ENCODE data around the gene NTSR1.

Gene NTSR1

GRCh38 chr20:62709537-62709905, 885 bp downstream of the NTSR1 start:
- DNase-seq (ENCODE audit: low spot score) = no peak

DNA sequence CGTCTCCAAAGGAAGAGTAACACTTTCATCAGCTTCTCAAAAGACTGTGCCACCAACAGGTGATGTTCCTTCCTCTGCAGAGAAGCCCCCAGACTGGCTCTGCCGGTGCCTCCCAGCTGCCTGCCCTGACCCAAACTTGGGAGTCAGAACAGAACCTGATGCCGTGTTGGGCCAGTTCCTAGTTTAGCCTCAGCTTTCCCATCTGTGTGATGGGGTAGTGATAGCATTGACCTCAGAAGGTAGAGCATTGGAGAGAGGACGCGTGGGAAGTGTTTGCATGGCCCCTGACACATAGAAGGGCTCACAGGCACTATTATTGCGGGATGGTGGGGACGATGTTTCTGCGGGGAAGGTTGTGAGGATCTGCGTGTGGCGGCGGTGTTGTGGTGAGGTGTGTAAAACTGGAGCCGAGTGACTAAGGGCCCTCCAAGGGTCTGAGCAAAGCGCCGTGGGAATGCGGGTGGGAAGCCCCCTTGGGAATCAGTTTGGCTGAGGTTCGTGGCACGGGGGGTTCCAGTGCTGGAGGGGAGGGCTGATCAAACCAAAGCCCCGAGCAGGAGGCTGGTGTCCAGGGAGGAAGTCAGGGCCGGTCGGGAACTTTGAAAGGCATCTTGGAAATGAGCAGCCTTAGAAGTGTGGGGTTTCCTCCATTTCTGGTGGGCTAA, 1.7 kb downstream of the NTSR1 start:
- DNase-seq (ENCODE audit: low spot score) = no peak

DNA sequence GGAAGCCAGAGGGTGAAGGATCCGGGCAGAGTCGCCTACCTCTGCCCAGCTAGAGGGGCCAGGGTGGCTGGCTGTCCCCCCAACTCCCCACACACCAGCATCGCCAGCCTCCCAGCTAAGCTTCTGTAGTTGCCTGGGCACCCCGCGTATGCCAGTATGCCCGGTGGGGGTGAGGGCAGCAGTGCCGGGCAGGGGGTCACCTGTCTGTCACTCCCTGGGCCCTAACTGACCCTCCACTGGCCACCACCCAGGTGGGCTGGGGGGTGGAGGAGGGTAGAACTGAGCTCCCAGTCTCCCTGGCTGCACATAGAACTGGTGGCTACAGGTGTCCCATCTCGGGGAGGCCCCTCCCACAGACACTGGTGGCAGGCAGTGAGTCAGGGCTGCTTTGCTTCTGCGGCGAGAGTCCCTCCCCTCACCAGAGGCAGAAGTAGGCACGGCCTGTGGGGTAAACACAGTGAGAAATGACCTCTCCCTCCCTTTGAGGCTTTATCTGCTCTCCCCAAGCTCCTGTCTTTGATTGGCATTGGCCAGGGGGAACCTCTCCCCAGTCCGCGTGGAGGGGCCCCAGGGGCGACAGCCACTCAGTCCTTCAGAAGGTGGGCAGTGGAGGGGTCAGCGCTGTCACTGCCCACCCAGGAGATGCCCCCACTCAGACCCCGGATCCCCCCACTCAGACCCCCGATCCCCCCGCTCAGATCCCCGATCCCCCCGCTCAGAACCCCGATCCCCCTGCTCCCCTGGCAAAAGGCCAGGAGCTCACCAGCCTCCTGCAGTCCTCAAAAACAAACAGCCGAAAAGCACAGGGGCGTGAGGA, 2.5 kb downstream of the NTSR1 start:
- no peak for DNase-seq (ENCODE audit: low spot score)

- no peak for DNase-seq (ENCODE audit: low spot score)
These were observed 3.1 kb downstream of the NTSR1 start for GRCh38 chr20:62711703-62712101.

DNA sequence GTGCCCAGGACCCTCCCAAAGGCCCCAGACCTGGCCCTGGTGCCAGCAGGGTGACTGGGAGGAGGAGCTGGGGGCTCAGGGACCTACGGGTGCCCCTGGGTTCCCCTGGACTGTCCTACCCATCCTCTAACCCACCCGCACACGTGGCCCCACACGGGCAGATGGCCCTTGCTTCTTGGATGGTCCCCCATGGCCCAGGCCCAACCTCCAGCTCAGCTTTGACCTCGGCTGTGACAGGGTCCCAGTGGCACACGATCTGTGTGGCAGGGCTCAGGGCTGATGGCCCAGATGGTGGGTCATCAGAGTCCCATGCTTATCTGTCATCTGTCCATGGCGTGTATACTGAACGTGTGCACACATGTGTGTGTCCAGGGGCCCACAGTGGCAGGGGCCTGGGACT, 4.0 kb downstream of the NTSR1 start:
- DNase-seq (ENCODE audit: low spot score) = no peak

DNA sequence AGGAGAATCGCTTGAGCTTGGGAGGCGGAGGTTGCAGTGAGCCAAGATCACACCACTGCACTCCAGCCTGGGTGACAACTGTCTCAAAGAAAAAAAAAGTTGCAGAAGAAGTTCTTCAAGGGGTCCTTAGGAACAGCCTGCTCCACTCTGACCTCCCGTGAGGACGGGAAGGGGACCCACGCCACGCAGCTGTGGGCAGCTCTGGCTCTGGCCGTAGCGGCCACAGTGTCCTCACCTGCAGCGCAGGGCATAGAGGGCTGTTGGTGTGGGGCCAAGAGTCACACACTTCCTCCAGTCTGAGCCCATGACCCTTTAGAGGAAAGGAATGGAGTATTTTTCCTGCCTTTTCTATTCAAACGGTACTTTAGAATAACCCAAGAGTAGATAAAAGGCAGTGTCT, 5.4 kb downstream of the NTSR1 start:
- no peak for DNase-seq (ENCODE audit: low spot score)

DNA sequence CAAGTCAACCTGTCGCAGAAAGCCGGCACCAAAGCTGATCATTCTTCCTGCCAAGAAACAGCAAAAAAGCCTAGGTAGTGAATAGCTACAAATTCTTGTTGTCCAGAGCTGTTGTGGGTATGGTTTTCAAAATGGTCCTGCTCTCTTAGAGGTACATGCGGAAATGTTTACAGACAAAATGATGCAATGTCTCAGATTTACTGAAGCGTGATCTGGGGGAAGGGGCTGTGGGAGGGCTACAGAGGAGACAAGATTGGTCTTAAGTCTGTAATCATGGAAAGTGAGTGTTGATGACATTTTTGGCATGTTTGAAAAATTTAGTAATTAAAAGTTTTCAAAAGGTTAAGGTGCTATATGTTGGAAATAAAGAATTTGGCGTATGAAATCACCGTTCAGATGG, 6.2 kb downstream of the NTSR1 start:
- no peak for DNase-seq (ENCODE audit: low spot score)

GRCh38 chr20:62715201-62715600, 6.6 kb downstream of the NTSR1 start:
- no peak for DNase-seq (ENCODE audit: low spot score)

GRCh38 chr20:62716198-62716940, 7.7 kb downstream of the NTSR1 start:
- no peak for DNase-seq (ENCODE audit: low spot score)

DNA sequence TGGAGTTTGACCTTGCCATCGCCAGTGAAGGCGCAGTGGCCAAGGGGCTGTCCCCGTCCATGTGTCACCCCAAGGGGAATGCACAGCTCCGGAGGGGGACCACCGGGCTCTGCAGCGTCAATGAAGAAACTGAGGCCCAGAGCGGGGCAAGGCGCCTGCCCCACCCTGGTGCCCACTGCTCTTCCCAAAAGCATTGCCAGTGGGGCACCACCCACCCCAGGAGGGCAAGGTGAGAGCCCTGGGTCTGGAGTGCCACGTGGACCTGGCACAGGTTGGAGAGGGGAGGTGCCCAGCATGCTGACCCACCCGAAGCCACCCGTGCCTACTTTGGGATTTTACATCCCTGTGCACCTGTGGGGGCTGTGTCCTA, 8.3 kb downstream of the NTSR1 start:
- no peak for DNase-seq (ENCODE audit: low spot score)

DNA sequence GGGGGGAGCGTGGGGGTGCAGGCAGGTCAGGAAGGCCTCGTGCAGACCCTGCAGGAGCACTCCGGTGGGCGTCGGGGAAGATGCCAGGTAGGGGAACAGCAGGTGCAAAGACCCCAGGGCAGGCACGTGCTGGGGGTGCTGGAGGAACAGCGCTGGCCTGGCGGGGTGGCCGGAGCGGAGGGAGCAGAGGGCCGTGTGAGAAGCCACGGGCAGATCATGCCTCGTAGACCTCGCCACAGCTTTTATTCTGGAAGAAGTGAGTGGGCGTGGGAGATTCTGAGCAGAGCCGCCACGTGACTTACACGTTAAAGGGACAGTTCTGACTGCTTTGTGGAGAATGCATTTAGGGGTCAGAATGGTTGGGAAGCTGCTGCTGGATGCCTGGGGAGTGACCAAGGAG, 9.3 kb downstream of the NTSR1 start:
- DNase-seq (ENCODE audit: low spot score) = no peak

- no peak for DNase-seq (ENCODE audit: low spot score)
These were observed 9.9 kb downstream of the NTSR1 start for GRCh38 chr20:62718546-62718945.

GRCh38 chr20:62719250-62719935, 10.8 kb downstream of the NTSR1 start:
- no peak for DNase-seq (ENCODE audit: low spot score)

GRCh38 chr20:62721511-62722370, 13.1 kb downstream of the NTSR1 start:
- no peak for DNase-seq (ENCODE audit: low spot score)

GRCh38 chr20:62722627-62723026, 14.0 kb downstream of the NTSR1 start:
- no peak for DNase-seq (ENCODE audit: low spot score)

DNA sequence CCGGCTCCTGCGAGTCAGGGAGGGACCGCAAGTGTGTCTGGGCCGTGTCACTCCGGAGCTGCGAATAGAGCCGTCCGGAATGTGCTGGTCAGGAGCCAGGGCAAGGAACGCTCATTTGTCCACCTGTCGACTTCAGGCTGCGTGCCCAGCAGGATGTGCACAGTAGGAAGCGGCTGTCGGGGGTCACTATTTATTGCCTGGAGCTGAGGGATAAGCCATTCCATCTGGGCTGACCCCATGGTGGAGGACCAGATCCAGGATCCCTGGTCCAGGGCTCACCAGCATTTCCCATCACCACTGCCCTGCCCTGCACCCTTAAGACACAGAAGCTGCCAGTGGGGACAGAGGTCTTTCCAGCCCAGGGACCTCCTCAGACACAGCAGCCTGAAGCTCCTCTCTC, 14.7 kb downstream of the NTSR1 start:
- DNase-seq (ENCODE audit: low spot score) = no peak

DNA sequence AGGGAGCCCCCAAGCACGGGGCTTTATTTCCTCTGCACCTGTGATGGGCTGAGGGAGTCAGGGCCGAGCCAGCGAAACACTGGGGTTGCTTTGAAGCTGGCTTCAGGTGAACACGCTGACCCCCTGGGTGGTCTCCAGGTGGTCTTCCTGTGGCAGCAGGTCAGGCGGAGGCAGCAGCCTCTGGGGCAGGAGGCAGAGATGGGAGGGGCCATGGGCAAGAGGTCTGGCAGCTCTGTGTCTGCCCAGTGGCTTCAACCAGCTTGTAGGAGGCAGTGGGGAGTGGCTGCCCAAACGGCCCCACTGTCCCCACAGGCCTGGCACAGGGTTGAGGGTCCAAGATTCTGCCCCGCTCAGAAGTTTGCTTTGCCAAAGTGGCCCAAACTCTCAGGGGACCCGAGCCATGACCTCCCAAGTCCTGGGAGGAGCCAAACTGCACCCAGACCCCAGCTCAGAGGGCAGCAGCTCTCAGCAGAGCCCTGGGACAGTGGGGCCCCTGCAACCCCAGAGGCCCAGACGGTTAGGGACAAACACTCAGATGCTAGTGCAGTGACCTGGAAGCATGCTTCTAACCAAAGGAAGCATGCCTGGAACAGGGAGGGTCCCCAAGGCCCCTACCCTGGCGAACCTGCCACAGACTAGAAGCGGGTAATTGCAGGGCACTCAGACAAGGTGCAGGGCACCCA, 15.3 kb downstream of the NTSR1 start:
- no peak for DNase-seq (ENCODE audit: low spot score)

- no peak for DNase-seq (ENCODE audit: low spot score)
These were observed 16.3 kb downstream of the NTSR1 start for GRCh38 chr20:62724692-62725595.

DNA sequence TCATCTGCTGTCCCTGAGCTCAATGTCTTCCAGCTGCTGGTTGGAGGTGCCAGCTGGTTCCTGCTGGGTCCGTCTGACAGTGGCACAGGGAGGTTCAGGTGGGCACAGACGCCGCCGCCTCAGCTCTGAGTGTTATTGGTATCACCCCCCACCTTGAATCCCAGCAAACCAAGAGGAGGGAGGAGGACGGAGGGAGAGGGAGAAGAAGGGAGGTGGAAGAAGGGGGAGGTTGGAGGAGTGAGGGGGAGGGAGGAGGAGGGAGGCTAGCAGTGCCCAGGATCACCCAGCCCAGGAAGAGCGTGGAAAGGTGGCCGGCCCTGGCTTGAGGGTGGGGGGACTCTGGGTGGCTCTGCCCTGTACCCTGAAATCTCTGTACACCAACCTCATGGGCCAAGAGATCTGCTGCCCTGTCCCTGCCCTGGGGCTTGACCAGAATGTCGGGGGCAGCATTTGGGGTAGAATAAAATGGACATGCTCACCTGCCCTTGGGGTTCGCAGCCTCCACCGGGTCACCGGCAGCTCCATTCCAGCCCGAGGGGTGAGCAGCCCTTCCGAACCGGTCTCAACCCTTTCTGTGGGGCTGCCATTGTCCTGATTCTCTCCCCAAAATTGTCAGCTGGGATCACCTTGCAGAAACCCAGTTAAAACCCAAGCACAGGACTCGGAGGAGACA, 17.1 kb downstream of the NTSR1 start:
- no peak for DNase-seq (ENCODE audit: low spot score)
